Gastroesophageal sphincter (tissue), 3 donors: ENCODE data around the gene SHH.

Experiments
- EP300 ChIP-seq: sonication (generic); formaldehyde crosslinking; IDR thresholded peaks from one replicate; pipeline ENCODE4 v1.6.1; 2017; ENCODE audit warnings: antibody characterized with exemption, mild to moderate bottlenecking
- POLR2AphosphoS5 ChIP-seq: sonication (generic); formaldehyde crosslinking; IDR thresholded peaks from one replicate; pipeline ENCODE4 v1.6.1; 2017; ENCODE audit warnings: antibody characterized with exemption
- TF ChIP-seq, protein P1 (sequence below), 4 experiments: fragments of 200-600 bp in 2 of 4; fragments of 450-650 bp in 2 of 4; sonication (generic) in 1 of 4; IDR thresholded peaks; one replicate each; pipeline ENCODE4 v1.5.1; 2017 to 2019; ENCODE audit warnings: antibody characterized with exemption in 4 of 4, mild to moderate bottlenecking in 2 of 4, moderate library complexity in 2 of 4

DNA sequence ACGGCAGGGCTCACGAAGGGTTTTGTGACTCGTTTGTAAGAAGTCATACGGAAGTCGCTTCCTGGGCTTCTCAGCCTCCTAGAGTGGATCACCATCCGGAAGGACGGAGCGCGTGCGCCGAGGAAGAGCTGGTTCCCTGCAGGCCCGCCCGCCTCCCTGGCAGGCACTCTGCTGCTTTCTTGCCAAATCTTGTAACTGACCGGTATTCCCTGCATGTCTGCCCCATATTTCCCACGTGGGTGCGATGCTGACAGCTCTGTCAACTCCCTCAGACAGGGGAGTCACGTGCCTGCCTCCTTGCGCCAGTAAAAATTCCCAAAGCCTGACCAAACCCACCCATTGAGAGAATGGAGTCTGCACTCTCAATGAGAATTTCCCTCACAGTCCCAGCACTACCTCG is 12.7 kb downstream of the SHH start:
- TF ChIP-seq, protein P1, sequence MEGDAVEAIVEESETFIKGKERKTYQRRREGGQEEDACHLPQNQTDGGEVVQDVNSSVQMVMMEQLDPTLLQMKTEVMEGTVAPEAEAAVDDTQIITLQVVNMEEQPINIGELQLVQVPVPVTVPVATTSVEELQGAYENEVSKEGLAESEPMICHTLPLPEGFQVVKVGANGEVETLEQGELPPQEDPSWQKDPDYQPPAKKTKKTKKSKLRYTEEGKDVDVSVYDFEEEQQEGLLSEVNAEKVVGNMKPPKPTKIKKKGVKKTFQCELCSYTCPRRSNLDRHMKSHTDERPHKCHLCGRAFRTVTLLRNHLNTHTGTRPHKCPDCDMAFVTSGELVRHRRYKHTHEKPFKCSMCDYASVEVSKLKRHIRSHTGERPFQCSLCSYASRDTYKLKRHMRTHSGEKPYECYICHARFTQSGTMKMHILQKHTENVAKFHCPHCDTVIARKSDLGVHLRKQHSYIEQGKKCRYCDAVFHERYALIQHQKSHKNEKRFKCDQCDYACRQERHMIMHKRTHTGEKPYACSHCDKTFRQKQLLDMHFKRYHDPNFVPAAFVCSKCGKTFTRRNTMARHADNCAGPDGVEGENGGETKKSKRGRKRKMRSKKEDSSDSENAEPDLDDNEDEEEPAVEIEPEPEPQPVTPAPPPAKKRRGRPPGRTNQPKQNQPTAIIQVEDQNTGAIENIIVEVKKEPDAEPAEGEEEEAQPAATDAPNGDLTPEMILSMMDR (IDR thresholded peaks at IDR 0.05) = no peak
- TF ChIP-seq EP300 (no peak), POLR2AphosphoS5 (no peak)
